GM18868 (cell line): ENCODE measurements around the gene TMEM115.

ENCODE experiments used
- ATAC-seq: cut with Tn5 transposase; IDR thresholded peaks from one replicate; pipeline ENCODE4 v1.9.1; 2021; ENCODE audit warnings: mild to moderate bottlenecking, moderate library complexity; ENCODE audit not compliant: unreplicated experiment

The TMEM115 gene

GRCh38 chr3:50334339-50335075 is 24.8 kb downstream of the TMEM115 start:
- ATAC-seq, result no peak

- no peak for ATAC-seq
Measured at GRCh38 chr3:50333744-50334328, 25.5 kb downstream of the TMEM115 start.

- ATAC-seq, result no peak
Measured at GRCh38 chr3:50331364-50331907, 27.9 kb downstream of the TMEM115 start.

- no peak for ATAC-seq
Measured at GRCh38 chr3:50330330-50330729, 29.0 kb downstream of the TMEM115 start.

- ATAC-seq, result peak; percentile 95
Measured at GRCh38 chr3:50327943-50328691, 31.2 kb downstream of the TMEM115 start, which contains the start of gene TUSC2. Gene TUSC2 (minus strand): TSS chr3:50328223. CDS start chr3:50328099, 124 bp downstream.

- ATAC-seq, result no peak
Measured at GRCh38 chr3:50327129-50327528, 32.2 kb downstream of the TMEM115 start.

GRCh38 chr3:50326182-50326541 is 33.2 kb downstream of the TMEM115 start:
- no peak for ATAC-seq

GRCh38 chr3:50325497-50326181 is 33.7 kb downstream of the TMEM115 start:
- no peak for ATAC-seq

GRCh38 chr3:50325113-50325480 is 34.2 kb downstream of the TMEM115 start:
- ATAC-seq, result no peak

- ATAC-seq, result no peak
Measured at GRCh38 chr3:50324351-50325112, 34.8 kb downstream of the TMEM115 start.

GRCh38 chr3:50323614-50324199 is 35.6 kb downstream of the TMEM115 start:
- ATAC-seq, result no peak

GRCh38 chr3:50323092-50323600 is 36.2 kb downstream of the TMEM115 start:
- ATAC-seq, result no peak

- no peak for ATAC-seq
Measured at GRCh38 chr3:50322386-50323091, 36.8 kb downstream of the TMEM115 start, which contains the start of gene HYAL2. Gene HYAL2 (minus strand): TSS chr3:50322745. CDS start chr3:50320489, 2,256 bp downstream.

GRCh38 chr3:50322115-50322385 is 37.3 kb downstream of the TMEM115 start:
- no peak for ATAC-seq

- peak; percentile 80 for ATAC-seq
Measured at GRCh38 chr3:50321336-50322114, 37.8 kb downstream of the TMEM115 start.

- peak; percentile 46 for ATAC-seq
Measured at GRCh38 chr3:50320853-50321335, 38.4 kb downstream of the TMEM115 start.

- ATAC-seq, result no peak
Measured at GRCh38 chr3:50319894-50320625, 39.3 kb downstream of the TMEM115 start.
